ENCODE results near the gene PLXNB2.
"Not testable (repeated sequence)": the region's sequence is repeated elsewhere in the genome, so short reads cannot be mapped to it uniquely, and the experiment has no call there.

Gene PLXNB2

DNA sequence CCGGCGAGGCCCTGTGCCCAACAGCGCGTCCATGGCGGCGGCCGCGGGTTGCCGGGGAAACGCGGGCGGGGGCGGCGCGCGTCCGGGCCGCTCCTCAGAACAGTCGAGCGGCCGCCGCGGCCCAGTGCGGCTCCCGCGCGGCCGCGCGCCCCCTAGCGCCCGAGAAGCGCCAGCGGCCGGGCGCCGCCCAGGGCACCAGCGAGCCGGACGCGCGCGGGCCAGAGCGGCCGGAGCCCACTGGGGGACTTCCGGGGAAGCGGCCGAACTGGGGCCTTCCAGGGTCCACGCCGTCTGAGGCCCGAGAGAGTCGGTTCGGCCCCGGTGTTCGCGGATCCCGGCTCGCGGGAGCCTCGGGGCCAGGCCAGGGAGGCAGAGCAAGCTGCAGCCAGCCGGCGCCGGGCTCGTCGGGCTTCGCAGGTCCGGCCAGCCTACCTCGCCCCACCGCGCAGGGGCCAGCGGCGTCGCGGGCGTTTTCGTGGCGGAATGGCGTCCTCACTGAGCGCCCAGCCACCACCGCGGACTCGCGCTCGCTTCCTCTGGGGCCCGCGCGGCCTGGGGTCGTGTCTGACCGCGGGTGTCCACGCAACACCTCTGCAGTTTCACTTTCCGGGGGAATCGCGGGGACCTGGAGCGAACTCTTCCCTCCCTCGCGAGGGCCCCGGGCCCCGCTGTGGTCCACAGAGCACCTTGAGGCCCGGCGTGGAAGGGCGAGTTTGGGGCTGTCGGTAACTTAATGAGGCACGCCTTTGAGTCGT, 19.7 kb upstream of the PLXNB2 start, which contains the start of gene DENND6B:
DENND6B (minus strand) TSS at position 57 of the 755 bp plus-strand sequence; CDS start at position 33, 24 bp downstream.
- DNase-seq: peak; percentile 77 to 83

GRCh38 chr22:50326225-50326955, 18.9 kb upstream of the PLXNB2 start:
- no peak for DNase-seq

GRCh38 chr22:50325444-50326224, 18.2 kb upstream of the PLXNB2 start:
- DNase-seq: no peak

GRCh38 chr22:50323900-50324299, 16.5 kb upstream of the PLXNB2 start:
- DNase-seq: no peak

- DNase-seq: not testable (repeated sequence)
Measured at GRCh38 chr22:50322382-50323104, 15.1 kb upstream of the PLXNB2 start.

DNA sequence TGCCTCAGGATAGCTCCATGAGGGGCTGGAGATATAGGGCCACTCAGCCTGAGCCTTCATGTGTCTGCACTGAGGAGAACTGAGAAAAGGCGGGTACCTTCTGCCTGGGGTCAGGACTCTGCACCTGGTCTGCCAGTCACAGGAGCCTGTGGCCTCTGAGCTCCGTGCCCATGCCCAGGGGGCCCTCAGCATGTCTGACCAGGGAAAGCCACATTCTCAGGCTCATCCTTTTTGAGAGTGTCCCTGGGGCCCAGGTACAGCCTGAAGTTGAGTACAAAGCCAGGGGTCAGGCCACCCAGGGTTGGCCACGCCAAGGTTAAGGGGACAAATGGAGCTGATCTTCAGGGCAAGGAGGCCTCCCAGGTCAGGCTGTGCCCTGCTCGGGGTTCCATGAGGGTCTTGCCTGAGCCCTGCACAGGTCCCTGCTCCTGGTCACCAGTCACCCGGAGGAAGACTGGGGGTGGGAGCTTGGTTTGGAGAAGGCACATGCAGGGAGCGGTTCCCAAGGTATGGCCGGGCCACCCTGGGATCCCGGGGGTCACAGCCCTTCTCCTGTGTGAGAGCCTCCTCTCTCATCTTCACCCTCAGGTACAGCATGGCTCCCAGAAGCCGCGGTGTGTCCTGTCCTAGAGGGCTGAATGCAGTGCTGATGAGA, 13.4 kb upstream of the PLXNB2 start:
- no peak for DNase-seq

- DNase-seq: no peak
Measured at GRCh38 chr22:50320116-50320515, 12.7 kb upstream of the PLXNB2 start.

GRCh38 chr22:50319503-50319951, 12.1 kb upstream of the PLXNB2 start:
- DNase-seq: no peak

- no peak for DNase-seq
Measured at GRCh38 chr22:50318698-50319411, 11.4 kb upstream of the PLXNB2 start.

DNA sequence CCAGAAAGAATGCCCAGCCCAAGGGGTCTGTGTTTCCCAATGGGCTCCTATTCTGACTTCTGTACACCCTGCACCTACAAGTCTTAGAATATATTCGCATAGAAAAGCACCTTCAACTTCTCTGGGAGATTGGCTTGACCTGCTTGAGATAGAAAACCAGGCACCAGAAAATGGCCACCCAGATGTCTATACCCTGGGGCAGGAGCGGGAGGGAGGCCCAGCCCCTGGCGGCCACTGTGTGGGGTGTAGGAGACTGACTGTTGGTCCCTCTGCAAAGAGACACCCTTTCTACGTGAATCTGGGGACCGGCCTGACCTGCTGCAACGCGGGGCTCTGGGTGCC, 10.9 kb upstream of the PLXNB2 start:
- no peak for DNase-seq

GRCh38 chr22:50317674-50318073, 10.2 kb upstream of the PLXNB2 start:
- DNase-seq: no peak

DNA sequence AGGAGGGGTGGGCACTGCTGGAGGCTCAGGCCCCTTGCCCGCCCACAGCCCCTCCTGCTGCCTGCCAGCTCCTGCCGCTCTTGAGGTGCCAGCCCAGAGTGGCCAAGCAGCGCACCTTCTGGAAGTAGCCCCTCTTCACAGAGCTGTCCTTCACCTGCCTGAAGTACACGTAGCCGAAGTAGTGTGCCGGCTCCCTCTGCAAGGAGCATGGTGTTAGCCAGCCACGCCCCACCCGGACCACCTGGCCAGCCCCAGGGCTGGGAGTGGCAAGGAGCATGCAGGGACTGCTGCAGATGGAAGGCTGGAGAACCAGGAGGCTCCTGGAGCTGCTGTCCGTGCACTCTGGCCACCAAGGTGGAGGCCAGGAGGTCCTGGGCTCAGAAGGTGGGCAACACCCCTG, 9.7 kb upstream of the PLXNB2 start:
- no peak for DNase-seq

DNA sequence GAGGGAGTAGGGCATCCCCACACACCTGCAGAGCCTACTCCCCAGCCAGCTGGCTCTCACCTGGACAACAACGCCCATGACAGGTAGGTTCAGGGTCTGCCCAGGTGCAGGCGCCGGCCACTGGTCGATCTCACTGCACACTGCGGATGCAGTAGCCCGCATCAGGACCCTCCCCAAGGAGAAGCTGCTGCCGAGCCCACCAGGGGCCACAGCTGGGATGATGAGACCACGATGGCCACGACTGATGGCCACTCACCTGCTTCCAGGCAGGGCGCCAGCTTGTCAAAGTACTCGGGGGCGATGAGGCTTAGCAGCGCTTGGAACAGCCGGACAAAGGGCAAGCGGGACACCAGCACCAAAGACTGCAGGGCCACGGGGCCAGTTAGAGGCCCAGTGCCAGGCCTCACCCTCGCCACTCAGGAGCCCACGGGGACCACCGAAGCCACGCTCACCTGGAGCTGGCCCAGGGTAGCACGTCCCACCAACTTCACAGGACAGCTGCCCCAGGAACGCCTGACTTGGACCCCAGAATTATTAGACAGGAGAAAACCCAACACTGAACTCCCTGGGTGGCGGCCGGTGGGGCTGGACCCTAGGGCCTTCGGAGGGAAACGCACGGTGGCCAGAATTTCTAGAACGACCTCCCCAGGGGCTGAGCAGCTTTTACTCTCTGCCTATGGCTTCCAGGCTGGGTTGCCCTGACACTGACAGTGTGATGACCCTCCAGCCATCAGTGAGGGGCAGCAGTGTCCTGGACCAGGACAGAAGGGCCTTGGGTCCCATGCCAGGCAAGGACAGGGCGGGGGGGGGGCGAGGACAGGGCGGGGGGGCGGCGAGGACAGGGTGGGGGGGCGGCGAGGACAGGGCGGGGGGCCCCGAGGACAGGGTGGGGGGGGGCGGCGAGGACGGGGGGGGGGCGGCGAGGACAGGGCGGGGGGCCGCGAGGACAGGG, 8.9 kb upstream of the PLXNB2 start:
- DNase-seq: no peak

DNA sequence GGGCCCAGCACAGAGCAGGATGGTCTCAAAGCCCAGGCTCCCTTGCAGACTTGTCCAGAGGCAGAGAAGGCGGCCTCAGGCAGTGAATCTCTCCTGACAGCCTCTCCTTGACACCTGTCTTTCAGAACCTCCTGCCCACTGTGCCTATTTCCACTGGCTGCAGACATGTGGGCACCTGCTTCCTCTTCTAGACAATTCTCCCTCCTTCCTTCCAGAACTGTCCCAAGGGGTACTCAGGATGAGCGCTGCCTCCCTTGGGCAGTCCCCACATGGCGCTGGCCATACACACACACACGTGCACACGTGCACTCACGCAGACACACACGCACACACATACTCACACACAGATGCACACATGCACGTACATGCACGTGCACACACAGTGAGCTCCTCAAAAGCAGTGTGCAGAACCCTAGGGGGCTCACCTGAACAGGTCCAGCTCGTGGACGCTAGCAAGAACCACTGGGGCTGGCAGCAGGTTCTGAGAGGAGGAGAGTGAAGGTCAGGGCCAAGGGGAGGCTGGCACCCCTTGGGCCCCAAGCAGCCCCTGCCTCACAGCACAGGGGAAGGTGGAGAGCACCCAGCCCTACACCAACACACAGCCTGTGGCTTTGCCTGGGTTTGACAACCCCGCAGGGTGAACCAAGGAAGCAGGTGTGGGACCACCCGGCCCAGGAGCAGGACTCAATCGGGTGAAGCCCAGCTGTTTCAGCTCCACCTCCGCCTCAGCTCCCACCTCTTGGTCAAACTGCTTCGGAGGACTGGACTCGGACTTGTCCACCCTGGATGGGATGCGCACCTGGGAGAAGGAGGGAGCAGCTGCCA, 8.1 kb upstream of the PLXNB2 start:
- DNase-seq: no peak

DNA sequence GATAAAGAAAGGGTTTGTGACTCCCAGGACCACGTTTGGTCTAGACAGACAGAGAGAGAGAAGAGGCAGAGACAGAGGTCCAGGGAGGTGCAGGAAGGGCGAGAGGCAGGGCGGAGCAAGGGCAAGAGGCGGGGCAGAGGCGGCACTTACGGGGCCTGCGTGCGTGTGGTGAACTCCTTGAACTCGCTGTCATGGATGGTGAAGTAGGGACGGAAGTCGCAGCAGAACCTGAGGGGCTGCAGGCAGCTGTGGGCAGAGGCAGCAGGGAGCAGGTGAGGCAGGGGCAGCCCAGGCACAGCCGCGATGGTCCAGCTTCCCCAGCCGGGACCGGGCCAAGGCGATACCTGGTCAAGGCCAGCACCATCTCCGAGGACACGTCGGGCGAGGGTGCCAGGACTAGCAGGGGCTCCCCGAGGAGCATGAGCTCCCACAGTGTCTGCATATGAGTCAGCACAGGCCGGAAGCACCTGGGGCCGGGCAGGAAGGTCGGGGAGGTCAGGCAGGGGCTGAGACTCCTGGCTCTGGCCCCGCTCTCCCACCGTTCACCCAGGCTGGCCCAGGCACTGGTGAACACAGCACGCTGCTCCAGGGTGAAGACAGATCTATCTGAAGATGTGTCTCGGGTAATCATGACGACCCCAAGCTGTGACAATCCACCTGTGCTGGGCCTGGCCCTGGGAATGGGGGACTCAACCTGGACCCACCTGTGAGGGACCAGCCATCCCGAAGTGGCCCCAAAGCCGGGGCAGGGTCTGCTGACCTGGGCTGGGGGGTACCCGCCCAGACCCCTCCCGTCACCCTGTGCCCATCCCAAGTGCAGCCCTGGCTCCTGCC, 7.2 kb upstream of the PLXNB2 start:
- DNase-seq: peak; percentile 85 to 89

DNA sequence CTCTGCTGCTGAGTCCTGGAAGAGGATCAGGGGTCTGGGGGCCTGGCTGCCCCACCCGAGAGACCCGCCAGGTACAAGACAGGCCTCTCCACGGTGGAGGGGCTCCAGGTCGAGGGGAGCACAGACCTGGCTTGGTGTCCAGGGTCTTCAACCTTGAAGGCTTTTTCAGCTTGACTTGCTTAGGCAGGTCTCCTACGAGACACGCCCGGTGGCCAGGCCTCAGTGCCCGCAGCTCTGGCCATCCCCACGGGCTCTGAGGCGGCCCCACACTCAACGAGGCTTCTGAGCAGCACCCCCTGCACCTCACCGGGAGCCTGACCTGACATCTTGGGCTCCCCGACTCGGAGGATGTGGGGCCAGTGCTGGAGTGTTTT, 6.6 kb upstream of the PLXNB2 start:
- DNase-seq: no peak

- no peak for DNase-seq
Measured at GRCh38 chr22:50313600-50313999, 6.2 kb upstream of the PLXNB2 start.

DNA sequence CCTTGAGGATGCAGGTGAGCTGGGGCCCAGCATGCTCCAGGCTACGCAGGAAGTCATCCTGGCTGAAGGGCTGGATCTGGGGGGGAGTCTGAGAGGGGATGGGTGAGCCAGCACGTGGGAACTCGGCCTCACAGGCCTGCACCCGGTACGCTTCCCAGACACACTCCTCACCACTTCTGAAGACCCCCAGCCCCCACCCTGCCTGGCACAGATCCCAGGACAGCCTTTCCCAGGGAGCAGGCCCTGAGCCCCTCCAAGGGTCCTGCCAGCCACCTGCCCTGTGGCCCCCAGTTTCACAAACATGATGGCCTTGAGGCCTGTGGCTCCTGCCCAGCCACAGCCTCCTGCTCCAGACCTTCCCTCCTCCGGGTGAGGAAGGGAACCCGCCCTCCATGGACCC, 5.6 kb upstream of the PLXNB2 start:
- no peak for DNase-seq

GRCh38 chr22:50312371-50312770, 4.9 kb upstream of the PLXNB2 start:
- no peak for DNase-seq
